Testis (tissue), 2 donors: Measurements from ENCODE around the gene AP2A2.

Experiments
- POLR2A ChIP-seq: fragments of 450-650 bp; IDR thresholded peaks from one replicate; pipeline ENCODE4 v1.6.1; 2017; ENCODE audit warnings: antibody characterized with exemption, mild to moderate bottlenecking, moderate library complexity
- TF ChIP-seq, protein P1 (sequence below), 3 experiments: fragments of 450-650 bp in 2 of 3; fragments of 200-600 bp in 1 of 3; sonication (generic) in 1 of 3; IDR thresholded peaks; one replicate each; pipeline ENCODE4 v1.5.1; 2016 to 2019; ENCODE audit warnings: antibody characterized with exemption in 3 of 3, mild to moderate bottlenecking in 2 of 3, moderate library complexity in 1 of 3

DNA sequence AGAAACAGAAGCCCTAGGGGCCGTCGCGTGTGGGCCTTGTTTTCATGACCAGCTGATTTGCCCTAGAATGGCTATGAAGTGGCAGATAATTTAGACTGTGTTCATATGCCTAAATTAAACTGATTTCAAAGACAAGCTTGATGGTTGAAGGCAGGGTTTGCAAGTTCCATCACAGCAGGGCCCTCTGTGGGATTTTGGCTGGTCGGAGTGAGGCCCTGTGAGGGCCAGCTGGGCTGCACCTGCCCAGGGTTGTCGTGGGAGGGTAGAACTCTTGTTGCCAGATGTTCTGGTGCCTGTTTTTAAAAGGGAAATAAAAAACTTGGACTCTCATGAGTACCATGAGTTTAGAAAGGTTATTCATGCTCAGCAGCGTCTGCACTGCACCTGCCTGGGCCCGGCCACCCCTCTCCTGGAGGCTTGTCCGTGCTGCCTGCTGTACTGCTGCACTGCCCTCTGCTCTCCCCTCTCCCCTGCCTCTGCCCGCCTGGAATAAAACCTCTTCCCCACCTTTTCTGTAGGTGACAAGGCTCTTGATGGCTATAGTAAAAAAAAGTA lies 44.1 kb downstream of the AP2A2 start:
- TF ChIP-seq, protein P1, sequence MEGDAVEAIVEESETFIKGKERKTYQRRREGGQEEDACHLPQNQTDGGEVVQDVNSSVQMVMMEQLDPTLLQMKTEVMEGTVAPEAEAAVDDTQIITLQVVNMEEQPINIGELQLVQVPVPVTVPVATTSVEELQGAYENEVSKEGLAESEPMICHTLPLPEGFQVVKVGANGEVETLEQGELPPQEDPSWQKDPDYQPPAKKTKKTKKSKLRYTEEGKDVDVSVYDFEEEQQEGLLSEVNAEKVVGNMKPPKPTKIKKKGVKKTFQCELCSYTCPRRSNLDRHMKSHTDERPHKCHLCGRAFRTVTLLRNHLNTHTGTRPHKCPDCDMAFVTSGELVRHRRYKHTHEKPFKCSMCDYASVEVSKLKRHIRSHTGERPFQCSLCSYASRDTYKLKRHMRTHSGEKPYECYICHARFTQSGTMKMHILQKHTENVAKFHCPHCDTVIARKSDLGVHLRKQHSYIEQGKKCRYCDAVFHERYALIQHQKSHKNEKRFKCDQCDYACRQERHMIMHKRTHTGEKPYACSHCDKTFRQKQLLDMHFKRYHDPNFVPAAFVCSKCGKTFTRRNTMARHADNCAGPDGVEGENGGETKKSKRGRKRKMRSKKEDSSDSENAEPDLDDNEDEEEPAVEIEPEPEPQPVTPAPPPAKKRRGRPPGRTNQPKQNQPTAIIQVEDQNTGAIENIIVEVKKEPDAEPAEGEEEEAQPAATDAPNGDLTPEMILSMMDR (IDR thresholded peaks at IDR 0.05): no peak
- TF ChIP-seq POLR2A: no peak
